HEK293 (cell line): Measurements from ENCODE around the gene ZSCAN31.

Experiments used
- SP2 ChIP-seq: fragments of 450-650 bp; formaldehyde crosslinking; IDR thresholded peaks from 2 replicates; pipeline ENCODE4 v1.5.1; 2016; ENCODE audit warnings: missing biosample characterization, missing genetic modification characterization
- YY1 ChIP-seq: fragments of 450-650 bp; formaldehyde crosslinking; IDR thresholded peaks from 2 replicates; pipeline ENCODE4 v1.5.1; 2018; ENCODE audit warnings: missing biosample characterization, missing genetic modification characterization
- ZBTB1 ChIP-seq: fragments of 450-650 bp; formaldehyde crosslinking; IDR thresholded peaks from 2 replicates; pipeline ENCODE4 v1.5.1; 2016; ENCODE audit warnings: missing biosample characterization, missing genetic modification characterization
- ZBTB26 ChIP-seq: fragments of 450-650 bp; formaldehyde crosslinking; optimal IDR thresholded peaks from 2 replicates; pipeline ENCODE3; 2016; ENCODE audit warnings: missing biosample characterization, mild to moderate bottlenecking, missing genetic modification characterization
- ZNF266 ChIP-seq: fragments of 450-650 bp; formaldehyde crosslinking; IDR thresholded peaks from 2 replicates; pipeline ENCODE4 v1.5.1; 2016; ENCODE audit warnings: missing biosample characterization, missing genetic modification characterization, low read depth
- ZNF324 ChIP-seq: fragments of 450-650 bp; formaldehyde crosslinking; IDR thresholded peaks from 2 replicates; pipeline ENCODE4 v1.5.1; 2016; ENCODE audit warnings: missing biosample characterization, missing genetic modification characterization
- ZNF558 ChIP-seq: fragments of 450-650 bp; formaldehyde crosslinking; IDR thresholded peaks from 2 replicates; pipeline ENCODE4 v1.5.1; 2016; ENCODE audit warnings: missing biosample characterization, missing genetic modification characterization
- ZNF561 ChIP-seq: fragments of 450-650 bp; IDR thresholded peaks from 2 replicates; pipeline ENCODE4 v1.5.1; 2018; ENCODE audit warnings: missing biosample characterization, missing genetic modification characterization, borderline replicate concordance
- ZNF658 ChIP-seq: fragments of 450-650 bp; formaldehyde crosslinking; IDR thresholded peaks from 2 replicates; pipeline ENCODE4; 2016; ENCODE audit warnings: missing biosample characterization, missing genetic modification characterization
- TF ChIP-seq, protein P1 (sequence below): fragments of 450-650 bp; formaldehyde crosslinking; IDR thresholded peaks from 2 replicates; pipeline ENCODE4 v1.5.1; 2016; ENCODE audit warnings: missing biosample characterization, missing genetic modification characterization
- TF ChIP-seq, protein P2 (sequence below): fragments of 450-650 bp; formaldehyde crosslinking; IDR thresholded peaks from 2 replicates; pipeline ENCODE4 v1.5.1; 2016; ENCODE audit warnings: missing biosample characterization, missing genetic modification characterization
- TF ChIP-seq, protein P3 (sequence below): fragments of 450-650 bp; formaldehyde crosslinking; IDR thresholded peaks from 2 replicates; pipeline ENCODE4 v1.5.1; 2016; ENCODE audit warnings: missing biosample characterization, missing genetic modification characterization
- TF ChIP-seq, protein P4 (sequence below): fragments of 450-650 bp; formaldehyde crosslinking; IDR thresholded peaks from 2 replicates; pipeline ENCODE4 v1.5.1; 2016; ENCODE audit warnings: missing biosample characterization, missing genetic modification characterization, low read depth

GRCh38 chr6:28311139-28311823 is 24.7 kb downstream of the ZSCAN31 start:
- TF ChIP-seq YY1 (no peak; the same call in 1 of the 2 replicates), ZBTB26 (tag by site-specific recombination) (no peak), ZNF561 (0 out of 2 replicates have a peak, but pooled peaks have one; percentile 21), ZBTB1 (no peak), ZNF266 (no peak), ZNF658 (tag by site-specific recombination) (no peak), SP2 (peak; percentile 29; the same call in 1 of the 2 replicates), ZNF558 (tag by site-specific recombination) (no peak), ZNF324 (tag by site-specific recombination) (no peak)
- TF ChIP-seq, protein P1, sequence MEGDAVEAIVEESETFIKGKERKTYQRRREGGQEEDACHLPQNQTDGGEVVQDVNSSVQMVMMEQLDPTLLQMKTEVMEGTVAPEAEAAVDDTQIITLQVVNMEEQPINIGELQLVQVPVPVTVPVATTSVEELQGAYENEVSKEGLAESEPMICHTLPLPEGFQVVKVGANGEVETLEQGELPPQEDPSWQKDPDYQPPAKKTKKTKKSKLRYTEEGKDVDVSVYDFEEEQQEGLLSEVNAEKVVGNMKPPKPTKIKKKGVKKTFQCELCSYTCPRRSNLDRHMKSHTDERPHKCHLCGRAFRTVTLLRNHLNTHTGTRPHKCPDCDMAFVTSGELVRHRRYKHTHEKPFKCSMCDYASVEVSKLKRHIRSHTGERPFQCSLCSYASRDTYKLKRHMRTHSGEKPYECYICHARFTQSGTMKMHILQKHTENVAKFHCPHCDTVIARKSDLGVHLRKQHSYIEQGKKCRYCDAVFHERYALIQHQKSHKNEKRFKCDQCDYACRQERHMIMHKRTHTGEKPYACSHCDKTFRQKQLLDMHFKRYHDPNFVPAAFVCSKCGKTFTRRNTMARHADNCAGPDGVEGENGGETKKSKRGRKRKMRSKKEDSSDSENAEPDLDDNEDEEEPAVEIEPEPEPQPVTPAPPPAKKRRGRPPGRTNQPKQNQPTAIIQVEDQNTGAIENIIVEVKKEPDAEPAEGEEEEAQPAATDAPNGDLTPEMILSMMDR: no peak
- TF ChIP-seq, protein P2, sequence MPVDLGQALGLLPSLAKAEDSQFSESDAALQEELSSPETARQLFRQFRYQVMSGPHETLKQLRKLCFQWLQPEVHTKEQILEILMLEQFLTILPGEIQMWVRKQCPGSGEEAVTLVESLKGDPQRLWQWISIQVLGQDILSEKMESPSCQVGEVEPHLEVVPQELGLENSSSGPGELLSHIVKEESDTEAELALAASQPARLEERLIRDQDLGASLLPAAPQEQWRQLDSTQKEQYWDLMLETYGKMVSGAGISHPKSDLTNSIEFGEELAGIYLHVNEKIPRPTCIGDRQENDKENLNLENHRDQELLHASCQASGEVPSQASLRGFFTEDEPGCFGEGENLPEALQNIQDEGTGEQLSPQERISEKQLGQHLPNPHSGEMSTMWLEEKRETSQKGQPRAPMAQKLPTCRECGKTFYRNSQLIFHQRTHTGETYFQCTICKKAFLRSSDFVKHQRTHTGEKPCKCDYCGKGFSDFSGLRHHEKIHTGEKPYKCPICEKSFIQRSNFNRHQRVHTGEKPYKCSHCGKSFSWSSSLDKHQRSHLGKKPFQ (tag by site-specific recombination): no peak
- TF ChIP-seq, protein P3, sequence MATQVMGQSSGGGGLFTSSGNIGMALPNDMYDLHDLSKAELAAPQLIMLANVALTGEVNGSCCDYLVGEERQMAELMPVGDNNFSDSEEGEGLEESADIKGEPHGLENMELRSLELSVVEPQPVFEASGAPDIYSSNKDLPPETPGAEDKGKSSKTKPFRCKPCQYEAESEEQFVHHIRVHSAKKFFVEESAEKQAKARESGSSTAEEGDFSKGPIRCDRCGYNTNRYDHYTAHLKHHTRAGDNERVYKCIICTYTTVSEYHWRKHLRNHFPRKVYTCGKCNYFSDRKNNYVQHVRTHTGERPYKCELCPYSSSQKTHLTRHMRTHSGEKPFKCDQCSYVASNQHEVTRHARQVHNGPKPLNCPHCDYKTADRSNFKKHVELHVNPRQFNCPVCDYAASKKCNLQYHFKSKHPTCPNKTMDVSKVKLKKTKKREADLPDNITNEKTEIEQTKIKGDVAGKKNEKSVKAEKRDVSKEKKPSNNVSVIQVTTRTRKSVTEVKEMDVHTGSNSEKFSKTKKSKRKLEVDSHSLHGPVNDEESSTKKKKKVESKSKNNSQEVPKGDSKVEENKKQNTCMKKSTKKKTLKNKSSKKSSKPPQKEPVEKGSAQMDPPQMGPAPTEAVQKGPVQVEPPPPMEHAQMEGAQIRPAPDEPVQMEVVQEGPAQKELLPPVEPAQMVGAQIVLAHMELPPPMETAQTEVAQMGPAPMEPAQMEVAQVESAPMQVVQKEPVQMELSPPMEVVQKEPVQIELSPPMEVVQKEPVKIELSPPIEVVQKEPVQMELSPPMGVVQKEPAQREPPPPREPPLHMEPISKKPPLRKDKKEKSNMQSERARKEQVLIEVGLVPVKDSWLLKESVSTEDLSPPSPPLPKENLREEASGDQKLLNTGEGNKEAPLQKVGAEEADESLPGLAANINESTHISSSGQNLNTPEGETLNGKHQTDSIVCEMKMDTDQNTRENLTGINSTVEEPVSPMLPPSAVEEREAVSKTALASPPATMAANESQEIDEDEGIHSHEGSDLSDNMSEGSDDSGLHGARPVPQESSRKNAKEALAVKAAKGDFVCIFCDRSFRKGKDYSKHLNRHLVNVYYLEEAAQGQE (tag by site-specific recombination): no peak
- TF ChIP-seq, protein P4, sequence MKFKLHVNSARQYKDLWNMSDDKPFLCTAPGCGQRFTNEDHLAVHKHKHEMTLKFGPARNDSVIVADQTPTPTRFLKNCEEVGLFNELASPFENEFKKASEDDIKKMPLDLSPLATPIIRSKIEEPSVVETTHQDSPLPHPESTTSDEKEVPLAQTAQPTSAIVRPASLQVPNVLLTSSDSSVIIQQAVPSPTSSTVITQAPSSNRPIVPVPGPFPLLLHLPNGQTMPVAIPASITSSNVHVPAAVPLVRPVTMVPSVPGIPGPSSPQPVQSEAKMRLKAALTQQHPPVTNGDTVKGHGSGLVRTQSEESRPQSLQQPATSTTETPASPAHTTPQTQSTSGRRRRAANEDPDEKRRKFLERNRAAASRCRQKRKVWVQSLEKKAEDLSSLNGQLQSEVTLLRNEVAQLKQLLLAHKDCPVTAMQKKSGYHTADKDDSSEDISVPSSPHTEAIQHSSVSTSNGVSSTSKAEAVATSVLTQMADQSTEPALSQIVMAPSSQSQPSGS: no peak
